ENCODE data around the gene MRAS.

GRCh38 chr3:138434875-138435772, 86.7 kb downstream of the MRAS start:
- TF ChIP-seq EP300 (IDR thresholded peaks at IDR 0.05; ENCODE audit: borderline replicate concordance) (no peak), YY1 (IDR thresholded peaks at IDR 0.05; ENCODE audit: low read depth) (no peak), CEBPB (IDR thresholded peaks at IDR 0.05) (no peak), EGR1 (IDR thresholded peaks at IDR 0.05) (no peak), CREB1 (IDR thresholded peaks at IDR 0.05; ENCODE audit: low read depth) (no peak), FOXM1 (IDR thresholded peaks at IDR 0.05; ENCODE audit: borderline replicate concordance, low read depth) (no peak), TAF1 (IDR thresholded peaks at IDR 0.05; ENCODE audit: low read depth) (no peak), NFIC (IDR thresholded peaks at IDR 0.05) (no peak), RAD21 (IDR thresholded peaks at IDR 0.05; ENCODE audit: low read depth) (no peak)
- TF ChIP-seq, protein P1, sequence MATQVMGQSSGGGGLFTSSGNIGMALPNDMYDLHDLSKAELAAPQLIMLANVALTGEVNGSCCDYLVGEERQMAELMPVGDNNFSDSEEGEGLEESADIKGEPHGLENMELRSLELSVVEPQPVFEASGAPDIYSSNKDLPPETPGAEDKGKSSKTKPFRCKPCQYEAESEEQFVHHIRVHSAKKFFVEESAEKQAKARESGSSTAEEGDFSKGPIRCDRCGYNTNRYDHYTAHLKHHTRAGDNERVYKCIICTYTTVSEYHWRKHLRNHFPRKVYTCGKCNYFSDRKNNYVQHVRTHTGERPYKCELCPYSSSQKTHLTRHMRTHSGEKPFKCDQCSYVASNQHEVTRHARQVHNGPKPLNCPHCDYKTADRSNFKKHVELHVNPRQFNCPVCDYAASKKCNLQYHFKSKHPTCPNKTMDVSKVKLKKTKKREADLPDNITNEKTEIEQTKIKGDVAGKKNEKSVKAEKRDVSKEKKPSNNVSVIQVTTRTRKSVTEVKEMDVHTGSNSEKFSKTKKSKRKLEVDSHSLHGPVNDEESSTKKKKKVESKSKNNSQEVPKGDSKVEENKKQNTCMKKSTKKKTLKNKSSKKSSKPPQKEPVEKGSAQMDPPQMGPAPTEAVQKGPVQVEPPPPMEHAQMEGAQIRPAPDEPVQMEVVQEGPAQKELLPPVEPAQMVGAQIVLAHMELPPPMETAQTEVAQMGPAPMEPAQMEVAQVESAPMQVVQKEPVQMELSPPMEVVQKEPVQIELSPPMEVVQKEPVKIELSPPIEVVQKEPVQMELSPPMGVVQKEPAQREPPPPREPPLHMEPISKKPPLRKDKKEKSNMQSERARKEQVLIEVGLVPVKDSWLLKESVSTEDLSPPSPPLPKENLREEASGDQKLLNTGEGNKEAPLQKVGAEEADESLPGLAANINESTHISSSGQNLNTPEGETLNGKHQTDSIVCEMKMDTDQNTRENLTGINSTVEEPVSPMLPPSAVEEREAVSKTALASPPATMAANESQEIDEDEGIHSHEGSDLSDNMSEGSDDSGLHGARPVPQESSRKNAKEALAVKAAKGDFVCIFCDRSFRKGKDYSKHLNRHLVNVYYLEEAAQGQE (IDR thresholded peaks at IDR 0.05; ENCODE audit: low read depth): no peak
